Activated CD4-positive, CD25-positive, alpha-beta regulatory T cell treated with anti-CD3 and anti-CD28 coated beads, Interleukin-2, amount 50 U/mL, for 72 hours (primary cell): Measurements from ENCODE around the gene MPC2.

Experiments
- DNase-seq: peaks from one replicate; pipeline ENCODE4 v3.0.0; 2021

Gene MPC2

DNA sequence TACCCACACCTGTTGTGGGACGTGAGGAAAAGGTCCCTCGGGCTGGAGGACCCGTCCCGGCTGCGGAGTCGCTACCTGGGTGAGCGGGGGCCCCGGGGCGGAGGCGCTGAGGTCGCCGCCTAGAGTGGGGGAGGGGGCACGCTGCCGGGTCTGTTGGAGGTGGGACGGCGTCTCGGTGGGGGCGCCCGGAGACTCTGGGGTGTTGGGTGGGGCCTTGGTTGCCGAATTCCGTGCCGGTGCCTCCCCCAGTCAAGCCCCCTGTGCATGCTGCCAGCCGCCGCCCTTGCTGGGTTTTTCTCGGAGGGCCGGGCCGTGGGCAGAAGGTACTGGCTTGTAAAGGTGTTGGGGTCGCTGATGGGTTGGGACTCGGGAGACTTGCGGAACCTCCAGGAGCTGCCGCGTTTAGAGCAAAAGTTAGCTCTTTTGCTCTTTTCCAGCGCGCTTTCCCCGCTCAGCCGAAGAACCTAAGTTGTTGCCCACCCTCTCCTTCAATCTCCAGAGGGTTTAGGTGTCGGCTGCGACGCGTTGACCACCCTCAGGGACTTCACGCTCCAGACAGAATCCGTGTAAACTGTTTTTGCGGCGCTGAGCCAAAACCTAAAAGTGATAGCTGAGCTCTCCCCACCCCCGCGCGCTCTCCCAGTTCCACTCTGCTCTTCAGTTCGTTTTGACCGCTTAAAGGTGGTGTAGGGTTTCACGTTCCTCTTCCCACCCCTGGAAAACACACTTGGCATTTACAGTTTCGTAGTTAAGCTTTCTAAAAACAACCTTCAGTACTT, at the start of gene MPC2:
Gene MPC2 (minus strand): TSS at position 143 of the 779 bp plus-strand sequence. CDS start 1,231 bp downstream, outside the sequence.
- peak; percentile 66 for DNase-seq

- DNase-seq: no peak
Measured at GRCh38 chr1:167984886-167985489, 48.1 kb upstream of the MPC2 start.

DNA sequence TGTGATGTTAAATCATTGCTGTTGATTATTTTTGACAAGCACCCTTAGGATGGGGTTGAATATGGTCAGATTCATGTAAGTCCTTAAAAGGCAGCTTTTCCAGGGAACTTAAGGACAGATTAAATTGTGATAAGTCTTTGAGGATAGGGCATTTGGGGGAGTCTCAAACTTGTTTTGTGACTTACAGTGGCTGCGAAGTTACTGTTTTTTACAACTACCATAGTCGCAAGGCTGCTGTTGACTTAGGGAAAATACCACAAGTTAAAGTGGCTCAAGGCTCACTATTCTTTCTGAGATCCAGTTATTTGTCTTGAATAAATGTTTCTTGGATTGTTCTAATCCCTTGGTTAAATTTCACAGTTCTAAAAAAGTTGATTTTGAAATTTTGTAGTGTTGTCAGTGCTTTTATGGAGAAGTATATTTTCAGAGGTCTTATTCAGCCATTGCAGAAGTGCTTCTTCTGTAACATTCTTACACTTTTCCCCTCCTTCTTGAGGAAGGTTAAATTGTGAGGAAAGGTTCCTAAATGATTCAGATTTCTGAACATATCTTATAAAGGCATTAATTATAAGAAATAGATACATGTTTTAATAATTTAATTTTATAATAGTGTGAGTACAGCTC, 47.0 kb upstream of the MPC2 start:
- no peak for DNase-seq

- no peak for DNase-seq
Measured at GRCh38 chr1:167981933-167982332, 45.1 kb upstream of the MPC2 start.

DNA sequence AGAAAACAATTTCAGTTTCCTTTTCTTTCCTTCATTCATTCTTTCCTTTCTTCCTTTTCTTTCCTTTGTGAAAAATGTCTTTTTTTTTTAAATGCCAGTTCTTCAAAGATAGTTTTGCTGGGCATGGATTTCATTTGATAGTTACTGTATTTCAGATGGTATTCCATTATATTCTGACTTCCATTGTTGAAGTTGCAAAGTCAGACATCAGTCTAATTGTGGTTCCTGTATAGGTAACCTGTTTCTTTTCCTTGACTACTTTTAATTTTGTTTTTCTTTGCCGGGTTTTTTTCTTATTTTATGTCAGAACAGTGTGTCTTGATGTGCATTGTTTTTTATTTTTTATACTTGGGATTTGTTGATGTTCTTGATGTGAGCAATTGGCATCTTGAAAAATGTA, 40.4 kb upstream of the MPC2 start:
- DNase-seq: no peak

DNA sequence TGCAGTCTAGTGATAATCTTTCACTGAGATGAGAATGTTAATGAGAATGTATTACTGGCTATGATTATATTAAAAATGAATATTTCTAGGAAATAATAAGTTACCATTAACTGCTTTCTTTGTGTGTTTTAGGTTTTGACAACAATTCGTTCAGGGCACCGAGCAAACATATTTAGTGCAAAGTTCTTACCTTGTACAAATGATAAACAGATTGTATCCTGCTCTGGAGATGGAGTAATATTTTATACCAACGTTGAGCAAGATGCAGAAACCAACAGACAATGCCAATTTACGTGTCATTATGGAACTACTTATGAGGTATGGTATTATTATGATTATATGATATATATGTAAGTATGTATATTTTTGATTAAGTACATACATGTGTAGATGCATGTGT, 37.8 kb upstream of the MPC2 start:
- DNase-seq: no peak

- DNase-seq: no peak
Measured at GRCh38 chr1:167973832-167974231, 37.0 kb upstream of the MPC2 start.

- DNase-seq: no peak
Measured at GRCh38 chr1:167968569-167968968, 31.7 kb upstream of the MPC2 start.

GRCh38 chr1:167966050-167966449, 29.2 kb upstream of the MPC2 start:
- DNase-seq: no peak

DNA sequence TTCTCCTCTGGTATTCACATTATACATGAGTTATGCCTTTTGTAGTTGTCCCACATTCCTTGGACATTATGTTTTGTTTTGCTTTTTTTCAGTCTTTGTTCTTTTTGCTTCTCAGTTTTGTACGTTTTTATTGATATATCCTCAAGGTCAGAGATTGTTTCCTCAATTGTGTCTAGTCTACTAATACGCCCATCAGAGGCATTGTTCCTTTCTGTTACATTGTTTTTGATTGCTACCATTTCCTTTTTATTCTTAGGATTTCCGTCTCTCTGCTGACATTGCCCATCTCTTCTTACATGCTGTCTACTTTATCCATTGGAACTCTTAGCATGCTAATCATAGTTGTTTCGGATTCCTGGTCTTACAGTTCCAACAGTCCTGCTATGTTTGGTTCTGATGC, 27.8 kb upstream of the MPC2 start:
- DNase-seq: no peak

DNA sequence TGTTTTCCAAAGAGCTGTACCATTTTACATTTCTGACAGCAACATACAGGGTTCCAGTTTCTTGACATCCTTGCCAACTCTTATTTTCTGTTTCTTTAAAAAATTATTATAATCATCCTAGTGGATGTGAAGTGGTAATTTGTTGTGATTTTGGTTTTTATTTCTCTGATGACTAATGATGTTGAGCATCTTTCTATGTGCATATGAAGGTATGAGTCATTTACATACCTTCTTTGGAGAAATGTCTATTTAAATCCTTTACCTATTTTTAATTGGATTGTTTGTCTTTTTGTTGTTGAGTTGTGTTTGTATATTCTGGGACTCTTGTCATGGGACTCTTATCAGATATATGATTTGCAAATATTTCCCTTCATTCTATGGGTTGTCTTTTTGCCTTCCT, 20.8 kb upstream of the MPC2 start:
- DNase-seq: no peak

- DNase-seq: no peak
Measured at GRCh38 chr1:167955915-167956314, 19.0 kb upstream of the MPC2 start.

GRCh38 chr1:167950569-167950968, 13.7 kb upstream of the MPC2 start:
- DNase-seq: no peak

DNA sequence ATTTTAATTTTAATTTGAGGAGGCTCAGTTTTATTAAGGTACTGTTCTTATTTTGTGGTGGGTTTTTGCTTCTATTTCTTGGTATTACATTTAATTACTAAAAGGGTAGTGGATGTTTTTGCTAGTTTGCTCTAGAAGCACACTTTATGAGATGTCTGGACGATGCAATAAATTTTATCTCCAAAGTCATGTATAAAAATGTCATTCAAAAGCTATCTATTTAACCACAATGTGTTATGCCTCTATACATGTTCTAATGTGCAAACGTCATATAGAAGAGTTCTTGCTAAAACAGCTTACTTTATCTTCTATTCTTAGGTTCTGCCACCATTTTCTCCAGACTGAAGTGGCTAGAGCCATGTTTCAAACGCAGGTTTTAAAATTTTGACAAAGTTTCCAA, 12.9 kb upstream of the MPC2 start:
- no peak for DNase-seq

DNA sequence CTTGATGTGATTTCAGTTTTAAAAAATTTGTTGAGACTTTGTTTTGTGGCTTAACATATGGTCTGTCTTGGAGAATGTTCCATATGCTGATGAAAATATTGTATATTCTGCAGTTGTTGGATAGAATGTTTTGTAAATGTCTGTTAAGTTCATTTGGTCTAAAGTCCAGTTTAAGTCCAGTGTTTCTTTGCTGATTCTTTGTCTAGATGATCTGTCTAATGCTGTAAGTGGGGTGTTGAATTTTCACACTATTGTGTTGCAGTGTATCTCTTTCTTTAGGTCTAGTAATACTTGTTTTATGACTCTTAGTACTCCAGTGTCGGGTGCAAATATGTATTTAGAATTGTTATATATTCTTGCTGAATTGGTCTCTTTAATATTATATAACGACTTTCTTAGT, 10.9 kb upstream of the MPC2 start:
- DNase-seq: no peak

GRCh38 chr1:167943541-167943940, 6.7 kb upstream of the MPC2 start:
- DNase-seq: no peak

- no peak for DNase-seq
Measured at GRCh38 chr1:167940264-167940663, 3.4 kb upstream of the MPC2 start.

DNA sequence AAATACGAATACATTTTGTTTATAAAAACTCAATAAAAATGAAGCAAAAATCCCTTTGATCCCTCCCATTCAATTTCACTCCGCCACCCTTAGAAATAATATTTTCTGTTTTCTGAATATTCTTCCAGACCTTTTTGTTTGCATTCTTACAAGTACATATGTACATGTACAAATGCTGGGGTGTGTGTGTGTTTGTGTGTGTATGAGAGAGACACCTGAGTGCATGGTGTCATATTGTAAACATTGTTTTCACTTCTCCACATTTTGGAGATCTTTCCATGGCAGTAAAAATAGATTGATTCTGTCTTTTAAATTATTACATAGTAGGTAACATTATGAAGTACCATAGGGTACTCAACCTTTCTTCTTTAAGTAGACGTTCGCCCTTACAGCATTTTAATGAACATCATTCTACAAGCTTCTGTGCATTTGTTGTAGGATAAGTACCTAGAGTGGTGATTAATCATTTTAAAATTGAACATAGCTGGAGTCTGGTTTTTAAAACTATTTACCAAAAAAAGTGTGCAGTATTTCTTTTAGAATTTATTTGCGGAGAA, 1.3 kb upstream of the MPC2 start:
- no peak for DNase-seq

GRCh38 chr1:167937709-167938010, 788 bp upstream of the MPC2 start:
- no peak for DNase-seq

GRCh38 chr1:167936068-167936929, 573 bp downstream of the MPC2 start, which contains the start of gene DCAF6:
TSS of gene DCAF6 (plus strand) at chr1:167936683. CDS start at chr1:167936912, 229 bp downstream.
- DNase-seq: peak; percentile 94

DNA sequence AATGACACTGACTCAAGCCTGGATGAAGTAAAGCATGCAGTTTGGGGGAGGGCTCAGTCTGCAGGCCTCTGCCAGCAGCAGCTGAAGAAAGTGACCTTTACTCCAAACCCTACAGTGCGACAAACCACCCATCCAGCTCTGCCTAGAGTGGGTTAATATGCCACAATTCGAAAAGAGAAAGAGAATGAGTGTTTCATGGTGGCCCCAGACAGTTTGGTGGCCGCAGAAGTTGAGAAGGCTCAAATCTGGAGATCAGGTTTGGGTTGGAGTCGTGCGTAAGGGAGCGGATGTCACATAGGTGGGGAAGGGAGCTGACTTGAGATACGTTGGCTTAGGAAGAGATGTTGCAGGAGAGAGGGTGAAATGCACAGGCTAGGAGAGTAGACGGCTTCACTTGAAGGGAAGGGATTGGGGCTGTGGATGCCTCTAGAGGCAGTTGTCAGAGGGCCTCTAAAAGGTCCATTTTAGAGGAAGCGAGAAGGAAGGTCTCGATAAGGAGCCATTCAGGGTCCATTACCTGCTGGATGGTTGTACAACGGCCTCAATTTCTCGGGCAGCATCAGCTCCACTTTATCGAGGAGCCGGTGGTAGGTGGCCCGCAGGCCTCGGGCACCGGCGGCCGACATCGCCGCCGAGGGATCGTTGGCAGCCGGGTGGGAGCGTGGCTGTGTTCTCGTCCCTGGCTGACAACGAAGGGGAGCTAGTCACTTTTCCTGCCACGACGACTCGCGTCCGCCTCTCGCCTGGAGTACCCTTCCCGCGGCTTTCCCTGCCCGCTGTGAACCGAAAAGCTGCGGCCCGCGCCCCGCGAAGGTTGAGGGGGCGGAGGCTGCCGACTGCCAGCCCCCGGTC, 1.4 kb downstream of the MPC2 start:
- DNase-seq: peak; percentile 44
